Activated CD8-positive, alpha-beta memory T cell treated with anti-CD3 and anti-CD28 coated beads for 36 hours (primary cell): ENCODE results near the gene CCDC57. TPM values are rescaled to one million over a fixed set of nuclear protein-coding genes. Genes with fewer than 3 reads are reported as not detected.
"Not testable (repeated sequence)": the region's sequence is repeated elsewhere in the genome, so short reads cannot be mapped to it uniquely, and the experiment has no call there.

ENCODE experiments used
- CTCF ChIA-PET: fragments of 350-600 bp; sonication (Branson Sonifier 250); formaldehyde crosslinking; loops from one replicate; lab custom pipeline; 2021; ENCODE audit warnings: antibody characterized with exemption; lab: Charles Lee
- POLR2A ChIA-PET: fragments of 350-600 bp; sonication (Branson Sonifier 250); formaldehyde crosslinking; loops from one replicate; lab custom pipeline; 2021; ENCODE audit warnings: antibody characterized with exemption; lab: Charles Lee
- total RNA-seq, 2 experiments: library from RNA; stranded (reverse); gene quantifications; one replicate each; pipeline ENCODE4 v1.2.3, GENCODE V29; 2021

The CCDC57 gene
- total RNA-seq, 2 experiments from 2014 or later: 69.8 to 73.0 TPM

- ChIA-PET CTCF (interaction anchor here (0.5 to 1.5 kb wide), 5 partner anchors 35 to 276 kb away, joined by 3 to 4 read pairs (median 3); no protein-coding TSS in a partner anchor), POLR2A (interaction anchor here (0.7 to 1.3 kb wide), 3 partner anchors 12 to 335 kb away, joined by 3 to 4 read pairs (median 3); partner anchors contain the start of gene CCDC57)
Observed at GRCh38 chr17:82200743-82201497, 11.7 kb downstream of the CCDC57 start.

GRCh38 chr17:82200135-82200534, 12.5 kb downstream of the CCDC57 start:
- ChIA-PET POLR2A (interaction anchor here (0.9 to 1.3 kb wide), 2 partner anchors 12 to 30 kb away, joined by 3 to 4 read pairs; partner anchors contain the start of gene CCDC57), CTCF (interaction anchor here (1.2 to 1.5 kb wide), 2 partner anchors 36 to 67 kb away, joined by 4 read pairs; no protein-coding TSS in a partner anchor)

- ChIA-PET CTCF (interaction anchor here (0.7 kb wide), 1 partner anchor 35 kb away, joined by 3 read pairs; no protein-coding TSS in a partner anchor), POLR2A (no interaction called here)
Observed at GRCh38 chr17:82199496-82199895, 13.1 kb downstream of the CCDC57 start.

- ChIA-PET CTCF (no interaction called here), POLR2A (interaction anchor here (0.6 kb wide), 1 partner anchor 224 kb away, joined by 3 read pairs; no protein-coding TSS in a partner anchor)
Observed at GRCh38 chr17:82198092-82198491, 14.6 kb downstream of the CCDC57 start.

GRCh38 chr17:82195675-82196672, 16.7 kb downstream of the CCDC57 start:
- ChIA-PET POLR2A (no interaction called here), CTCF (interaction anchor here (1.2 kb wide), 1 partner anchor 10 kb away, joined by 5 read pairs; no protein-coding TSS in a partner anchor)

GRCh38 chr17:82194765-82195164, 17.9 kb downstream of the CCDC57 start:
- ChIA-PET POLR2A (no interaction called here), CTCF (no interaction called here)

GRCh38 chr17:82193520-82194220, 19.0 kb downstream of the CCDC57 start:
- POLR2A ChIA-PET: interaction anchor here (0.6 kb wide), 1 partner anchor 163 kb away, joined by 4 read pairs; no protein-coding TSS in a partner anchor
- CTCF ChIA-PET: interaction anchor here (0.7 kb wide), 1 partner anchor 155 kb away, joined by 3 read pairs; no protein-coding TSS in a partner anchor

GRCh38 chr17:82193050-82193449, 19.6 kb downstream of the CCDC57 start:
- CTCF ChIA-PET, POLR2A ChIA-PET: not testable (repeated sequence)

- ChIA-PET CTCF (interaction anchor here (2.1 kb wide), 1 partner anchor 34 kb away, joined by 5 read pairs; no protein-coding TSS in a partner anchor), POLR2A (no interaction called here)
Observed at GRCh38 chr17:82188001-82188961, 24.4 kb downstream of the CCDC57 start.

- CTCF ChIA-PET: interaction anchor here (2.1 kb wide), 1 partner anchor 33 kb away, joined by 5 read pairs; no protein-coding TSS in a partner anchor
- POLR2A ChIA-PET: interaction anchor here (0.5 kb wide), 1 partner anchor 237 kb away, joined by 3 read pairs; no protein-coding TSS in a partner anchor
Observed at GRCh38 chr17:82187500-82187899, 25.1 kb downstream of the CCDC57 start.

GRCh38 chr17:82186221-82186620, 26.4 kb downstream of the CCDC57 start:
- ChIA-PET CTCF (interaction anchor here (2.1 kb wide), 1 partner anchor 32 kb away, joined by 5 read pairs; no protein-coding TSS in a partner anchor), POLR2A (no interaction called here)

GRCh38 chr17:82184761-82185160, 27.9 kb downstream of the CCDC57 start:
- ChIA-PET CTCF (no interaction called here), POLR2A (no interaction called here)

GRCh38 chr17:82180776-82181528, 31.7 kb downstream of the CCDC57 start:
- POLR2A ChIA-PET: no interaction called here
- CTCF ChIA-PET: no interaction called here

GRCh38 chr17:82179946-82180475, 32.6 kb downstream of the CCDC57 start:
- POLR2A ChIA-PET: no interaction called here
- CTCF ChIA-PET: no interaction called here

- ChIA-PET CTCF (no interaction called here), POLR2A (no interaction called here)
Observed at GRCh38 chr17:82179412-82179811, 33.2 kb downstream of the CCDC57 start.

- CTCF ChIA-PET: no interaction called here
Observed at GRCh38 chr17:82178499-82179261, 34.0 kb downstream of the CCDC57 start.

More at GRCh38 chr17:82178499-82179261, 34.0 kb downstream of the CCDC57 start:
- POLR2A ChIA-PET: no interaction called here
